ENCODE results near the gene YIPF5.

The YIPF5 gene

DNA sequence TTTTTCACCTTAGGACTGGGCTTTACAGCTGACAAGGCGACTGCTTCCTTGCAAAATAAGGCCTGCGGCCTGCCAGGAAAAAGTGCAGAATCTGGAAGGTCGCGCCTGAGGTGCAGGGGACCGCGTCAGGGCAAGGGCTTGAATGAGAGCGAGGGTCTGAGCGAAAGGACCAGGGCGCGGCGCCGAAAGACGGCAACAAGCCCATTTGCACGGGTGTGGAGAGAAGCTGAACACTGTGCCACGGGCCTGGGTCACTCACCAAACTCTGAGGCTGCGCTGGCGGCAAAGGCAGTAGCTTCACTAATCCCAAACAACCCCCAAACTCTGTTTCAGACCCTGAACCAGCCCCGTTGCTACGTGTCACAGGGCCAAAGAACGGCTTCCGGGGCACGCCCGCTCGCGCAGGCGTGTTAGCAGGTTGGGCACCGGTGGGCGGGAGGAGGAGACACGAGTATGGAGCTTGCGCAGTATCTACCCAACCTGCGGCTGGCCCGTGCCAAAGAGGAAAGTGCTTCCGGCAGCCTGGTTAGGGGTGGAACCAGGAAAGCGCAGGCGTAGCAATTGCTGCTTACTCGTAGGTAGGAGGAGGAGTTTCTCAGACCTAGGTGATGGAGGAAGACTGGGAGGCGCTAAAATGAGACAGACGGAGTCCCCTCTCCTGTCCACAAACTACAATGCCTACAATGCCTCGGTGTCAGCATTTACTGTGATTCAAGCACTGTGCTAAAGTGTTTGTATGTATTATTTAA is at the start of gene YIPF5, which contains the start of gene KCTD16:
TSS of gene YIPF5 (minus strand) at position 384 of the 749 bp plus-strand sequence. CDS start 704 bp downstream, outside the sequence.
TSS of gene KCTD16 (plus strand) at position 598 of the 749 bp plus-strand sequence.
- peak; percentile 98 for DNase-seq

DNA sequence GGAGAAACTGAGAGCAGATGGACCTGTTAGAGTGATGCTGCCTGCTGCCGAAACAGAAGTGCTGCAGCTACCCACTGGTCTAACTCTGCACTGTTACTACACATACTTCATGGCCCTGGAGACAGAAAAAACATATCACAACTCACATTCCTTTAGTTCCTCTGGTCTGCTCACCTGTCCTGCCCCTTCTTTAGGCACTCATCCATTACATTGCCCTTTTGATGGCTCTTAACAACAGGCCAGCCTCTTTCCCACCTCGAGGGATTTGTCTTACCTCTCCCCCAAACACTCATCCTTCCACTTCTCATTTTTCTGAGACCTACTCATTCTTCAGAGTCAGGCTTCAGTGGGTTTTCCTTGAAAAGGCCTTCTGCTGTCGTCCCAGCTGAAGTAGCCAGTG is 49.4 kb upstream of the YIPF5 start:
- no peak for DNase-seq

DNA sequence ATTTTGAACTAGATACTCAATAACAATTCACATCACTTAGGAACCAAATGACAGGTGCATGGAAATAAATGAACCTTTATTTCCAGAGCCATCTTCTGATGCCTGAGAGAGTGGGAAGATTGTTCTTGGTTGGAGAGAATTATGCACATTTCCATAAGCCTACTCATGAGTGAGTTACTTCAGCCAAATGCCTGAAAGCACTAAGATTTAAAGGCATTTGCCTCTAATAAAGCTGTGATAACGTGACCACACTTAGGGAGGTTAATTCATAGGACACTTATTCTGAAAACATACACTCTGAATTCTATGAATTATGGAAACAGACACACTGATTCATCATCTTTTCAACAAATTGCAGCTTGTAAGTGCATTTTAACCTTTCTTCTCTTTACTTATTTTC is 40.2 kb upstream of the YIPF5 start:
- DNase-seq = no peak

DNA sequence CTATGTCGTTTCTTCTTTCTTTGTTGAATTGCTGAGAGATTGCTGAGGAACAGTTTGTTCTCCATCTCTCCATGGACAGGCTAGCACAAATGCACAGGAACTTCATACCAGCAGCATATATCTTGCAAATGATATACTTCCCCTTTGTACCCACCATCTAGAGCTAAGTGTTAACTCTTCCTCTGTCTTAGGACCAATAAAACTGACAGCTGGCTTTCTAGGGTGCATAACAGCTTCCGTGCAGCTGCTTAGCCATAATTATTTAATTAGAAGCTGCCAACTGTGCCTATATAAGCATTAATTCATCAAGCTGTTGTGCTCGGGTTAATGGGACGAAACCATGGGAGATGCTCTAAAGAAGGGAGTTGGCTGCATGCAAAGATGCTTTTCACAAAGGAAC is 38.9 kb upstream of the YIPF5 start:
- DNase-seq = no peak

DNA sequence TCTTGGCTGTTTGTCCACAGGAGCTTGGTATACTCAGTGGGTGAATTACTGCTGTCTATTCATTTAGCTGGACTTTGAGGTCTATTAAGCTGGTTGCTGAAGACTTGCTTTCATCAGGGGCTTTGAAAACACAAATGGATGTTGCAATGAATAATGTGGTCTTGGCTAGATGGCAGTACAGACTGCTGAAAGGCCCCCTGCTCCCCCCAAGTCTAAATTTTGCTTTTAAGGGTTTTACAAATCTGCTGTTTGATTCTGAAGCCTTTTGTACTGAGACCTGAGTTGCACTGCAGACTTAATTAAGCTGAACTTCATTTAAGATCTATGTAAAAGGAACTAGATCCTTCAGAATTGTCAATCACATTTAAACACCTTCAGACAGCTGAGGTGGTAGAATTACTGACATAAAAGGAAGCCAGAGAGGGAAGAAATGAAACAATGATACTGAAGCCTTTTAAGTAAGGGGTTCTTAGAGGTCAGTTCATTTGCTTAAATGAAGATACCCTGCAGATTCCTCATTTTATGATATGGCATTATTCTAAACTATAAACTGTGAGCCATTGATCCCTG is 37.5 kb upstream of the YIPF5 start:
- no peak for DNase-seq

DNA sequence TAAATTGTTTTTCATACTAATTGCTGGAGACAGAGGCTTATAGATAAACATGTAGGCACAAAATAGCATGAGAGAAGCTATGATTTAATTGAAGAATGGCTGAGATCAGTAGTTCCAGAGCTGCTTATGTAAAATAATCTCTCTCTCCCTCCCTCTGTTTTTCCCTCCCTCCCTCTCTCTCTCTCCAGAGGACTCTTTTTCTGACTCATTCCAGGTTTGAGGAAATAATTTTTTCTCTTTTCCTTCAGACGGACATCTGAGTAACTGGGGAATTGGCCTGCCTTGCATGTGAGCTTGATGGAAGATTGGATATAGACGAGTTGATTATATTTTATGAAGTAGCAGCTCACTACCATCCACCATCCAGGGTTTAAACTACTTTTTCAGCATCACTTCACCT is 35.7 kb upstream of the YIPF5 start:
- no peak for DNase-seq

DNA sequence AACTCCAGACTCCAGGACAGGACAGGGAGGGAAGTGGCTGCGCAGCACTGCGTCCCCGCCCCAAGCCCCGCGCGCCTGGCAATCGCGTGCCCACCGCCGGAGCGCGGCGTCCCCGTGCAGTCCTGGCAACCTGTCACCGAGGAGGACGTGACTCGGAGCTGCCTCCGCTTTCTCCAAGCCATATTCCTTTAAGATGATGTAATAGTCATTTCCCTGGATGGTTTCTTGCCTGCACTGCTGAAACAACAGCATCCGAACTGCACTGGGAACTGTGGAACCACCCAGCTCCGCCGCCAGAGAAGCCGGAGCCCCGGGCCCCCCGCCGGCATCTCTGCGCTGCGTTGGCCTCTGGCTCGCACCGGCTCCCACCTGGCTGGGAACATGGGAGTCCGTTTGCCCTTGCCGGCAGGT is 34.7 kb upstream of the YIPF5 start:
- DNase-seq = no peak

DNA sequence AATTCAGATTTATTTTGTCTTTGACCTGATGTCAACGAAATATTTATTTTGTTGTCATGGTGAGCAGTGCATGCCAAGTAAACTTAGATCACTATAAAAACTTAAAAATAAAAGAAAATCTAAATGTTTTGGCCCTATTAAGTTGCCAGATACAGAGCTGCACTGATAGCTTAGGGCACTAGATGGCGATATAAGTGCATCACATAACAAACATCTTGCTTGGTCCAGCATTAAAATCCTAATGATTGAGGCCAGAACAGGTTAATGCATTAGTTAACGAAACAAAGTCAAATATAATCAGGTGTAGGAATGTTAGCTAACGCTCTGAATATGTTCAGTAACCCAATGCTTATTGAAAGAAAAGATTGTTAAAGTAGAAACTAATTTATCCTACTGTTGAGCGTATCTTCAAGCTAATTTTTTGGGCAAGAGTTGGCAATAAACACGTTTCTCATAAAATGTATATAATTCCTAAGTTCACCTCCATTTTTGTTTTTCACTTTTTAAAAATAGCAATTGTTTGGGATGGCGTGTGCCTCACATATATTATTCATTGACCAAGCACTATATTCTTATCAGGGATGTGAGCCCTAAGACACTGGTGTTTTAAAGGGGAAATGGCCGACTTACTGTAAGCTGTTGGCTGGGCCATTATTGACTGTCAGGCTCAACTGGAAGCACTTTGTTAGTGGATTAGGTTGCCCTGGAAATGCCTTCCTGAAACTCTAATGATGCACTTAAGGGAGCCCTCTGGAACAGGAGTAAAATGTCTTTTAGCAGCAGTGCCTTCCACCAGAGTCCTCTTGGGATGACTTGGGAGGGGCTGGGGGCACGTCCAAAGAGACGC is 33.5 kb upstream of the YIPF5 start:
- peak; percentile 54 for DNase-seq

DNA sequence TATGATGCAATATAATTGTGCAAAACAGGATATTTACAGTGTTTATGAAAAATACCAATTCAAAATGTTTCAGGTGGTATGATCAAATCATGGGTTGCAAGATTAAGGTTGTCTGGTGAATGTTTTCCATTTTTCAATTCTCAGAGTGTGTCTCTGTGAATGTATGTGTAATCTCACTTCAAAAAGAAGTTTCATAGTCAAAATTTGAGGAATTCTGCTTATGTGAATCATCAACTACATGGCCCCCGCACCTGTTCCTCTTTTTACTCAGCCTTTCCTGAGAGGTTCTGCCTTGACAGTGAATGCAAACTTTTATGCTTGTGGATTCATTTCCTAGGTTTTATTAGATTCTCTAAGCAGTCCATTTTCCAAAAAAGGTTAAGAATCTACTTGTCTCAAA is 32.3 kb upstream of the YIPF5 start:
- peak; percentile 33 for DNase-seq

DNA sequence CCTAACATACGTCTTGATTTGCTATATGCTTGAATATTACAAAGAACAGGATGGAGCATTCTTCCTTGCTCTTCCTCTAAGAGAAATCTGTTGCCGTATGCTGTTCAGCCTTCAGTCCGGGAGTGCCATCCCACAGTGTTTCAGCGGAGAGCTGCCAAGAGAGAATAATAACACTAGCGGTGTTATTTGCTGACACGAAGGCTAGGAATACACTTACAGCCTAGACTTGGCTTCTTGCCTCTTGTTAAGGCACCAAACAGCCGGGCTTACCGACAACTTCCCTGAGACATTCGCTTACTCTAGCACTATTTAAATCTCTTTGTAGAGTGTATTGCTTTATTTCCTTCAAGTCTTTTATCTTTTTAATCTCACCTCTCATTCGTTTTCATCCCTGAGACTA is 31.6 kb upstream of the YIPF5 start:
- no peak for DNase-seq

DNA sequence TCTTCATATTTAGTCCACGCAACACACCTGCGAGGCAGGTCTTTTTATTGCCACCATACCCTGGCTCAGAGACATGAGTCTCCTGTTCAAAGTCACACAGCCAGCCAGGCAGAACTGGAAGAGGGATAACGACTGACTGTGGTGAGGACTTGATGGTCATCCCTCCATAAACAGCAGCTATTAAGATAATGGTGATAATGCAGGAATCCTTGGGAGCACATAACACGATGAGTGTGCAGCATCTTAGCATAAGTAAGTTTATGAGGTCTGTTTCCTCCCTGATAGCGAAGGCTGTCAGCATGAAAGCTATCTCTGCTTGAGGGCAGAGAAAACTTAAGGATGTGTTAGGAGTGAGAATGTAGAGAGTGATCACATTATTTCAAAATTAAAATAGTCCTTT is 31.1 kb upstream of the YIPF5 start:
- DNase-seq = no peak

DNA sequence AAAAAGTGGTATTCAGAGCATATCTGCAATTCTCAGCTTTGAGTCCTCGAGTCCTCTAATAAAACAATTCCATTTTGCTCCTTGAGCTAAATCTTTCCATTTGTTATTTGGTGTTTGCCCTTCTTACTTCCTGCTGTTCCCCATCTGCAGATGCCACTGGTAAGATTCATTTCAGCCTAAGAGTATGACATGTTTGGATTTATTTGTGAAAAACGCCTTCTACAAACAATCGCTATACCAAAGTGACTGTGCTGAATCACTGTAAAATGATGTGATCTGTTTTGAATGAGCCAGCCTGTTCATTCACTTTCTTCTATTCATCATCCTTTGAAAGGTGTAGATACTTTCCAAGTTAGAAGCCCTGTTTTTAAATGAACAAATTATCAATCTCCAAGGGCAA is 27.9 kb upstream of the YIPF5 start:
- no peak for DNase-seq

DNA sequence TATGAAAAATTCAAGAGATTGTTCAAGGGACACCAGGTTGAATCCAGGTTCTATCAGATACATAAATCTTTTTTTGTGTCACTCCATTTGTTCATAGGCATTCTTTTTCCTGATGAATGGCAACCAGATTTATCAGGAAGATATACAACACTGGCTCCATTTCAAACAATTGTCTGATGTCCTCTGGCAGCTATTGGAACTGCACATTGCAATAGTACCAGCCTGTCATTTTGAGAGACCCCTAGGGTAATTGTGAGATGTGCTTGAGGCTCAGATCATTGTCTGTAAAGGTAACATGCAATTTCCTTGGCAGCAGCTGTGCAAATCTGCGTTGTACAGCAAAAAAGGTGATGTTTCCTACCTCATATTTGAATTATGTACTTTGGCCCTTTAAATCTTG is 26.2 kb upstream of the YIPF5 start:
- no peak for DNase-seq

DNA sequence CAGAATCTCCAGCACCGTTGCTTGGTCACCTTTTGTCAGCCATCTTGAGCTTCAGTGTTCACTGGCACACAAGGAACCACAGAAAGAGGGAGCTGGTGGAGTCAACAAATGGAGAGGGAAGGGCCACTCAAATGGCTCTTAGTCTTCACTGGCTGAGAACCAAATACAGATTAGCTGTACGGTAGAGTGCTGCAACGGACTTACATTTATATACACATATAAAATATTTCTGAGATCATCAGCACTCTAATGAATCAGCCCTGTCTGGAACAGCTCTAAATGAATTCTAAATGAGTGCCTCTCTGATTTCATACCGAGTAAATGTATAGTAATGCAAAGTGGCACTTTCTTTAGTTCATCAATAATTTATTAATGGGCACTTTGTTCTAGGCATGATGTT is 25.0 kb upstream of the YIPF5 start:
- DNase-seq = no peak

DNA sequence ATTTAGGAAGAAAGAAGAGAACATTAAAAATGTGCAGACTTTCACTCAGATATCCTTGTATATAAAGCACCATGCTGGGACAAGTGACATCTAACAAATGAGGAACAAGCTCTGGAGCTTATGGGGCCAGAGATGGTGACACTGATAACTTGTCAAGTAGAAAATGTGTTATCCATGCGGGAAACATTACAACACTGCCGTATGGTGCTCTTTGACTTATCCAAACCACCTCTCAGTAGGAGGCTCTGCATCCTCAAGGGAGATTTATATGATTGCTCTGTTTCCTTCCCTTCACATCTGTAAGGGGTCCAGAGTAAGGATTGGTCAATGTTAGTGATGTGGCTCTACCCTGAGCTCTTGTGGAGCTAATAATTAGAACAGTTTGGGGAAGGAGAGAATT is 23.7 kb upstream of the YIPF5 start:
- no peak for DNase-seq

DNA sequence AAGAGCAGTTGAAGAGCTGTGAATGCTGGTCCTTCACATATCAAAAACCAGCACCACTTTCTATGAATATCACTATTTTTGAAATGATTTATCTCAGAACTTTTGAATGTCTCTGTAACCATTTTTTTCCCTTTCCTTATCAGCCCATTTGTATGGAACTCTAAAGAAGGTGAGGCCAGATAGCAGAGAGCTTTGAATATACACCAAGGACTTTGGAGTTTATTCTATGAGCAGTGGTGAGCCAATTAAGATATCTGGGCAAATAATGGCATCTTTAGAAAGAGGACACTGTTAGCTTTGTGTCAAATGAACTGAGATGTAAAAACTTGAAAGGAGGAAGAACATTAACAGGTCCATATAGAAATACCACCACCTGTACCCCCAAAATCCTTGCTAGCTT is 22.2 kb upstream of the YIPF5 start:
- DNase-seq = no peak

DNA sequence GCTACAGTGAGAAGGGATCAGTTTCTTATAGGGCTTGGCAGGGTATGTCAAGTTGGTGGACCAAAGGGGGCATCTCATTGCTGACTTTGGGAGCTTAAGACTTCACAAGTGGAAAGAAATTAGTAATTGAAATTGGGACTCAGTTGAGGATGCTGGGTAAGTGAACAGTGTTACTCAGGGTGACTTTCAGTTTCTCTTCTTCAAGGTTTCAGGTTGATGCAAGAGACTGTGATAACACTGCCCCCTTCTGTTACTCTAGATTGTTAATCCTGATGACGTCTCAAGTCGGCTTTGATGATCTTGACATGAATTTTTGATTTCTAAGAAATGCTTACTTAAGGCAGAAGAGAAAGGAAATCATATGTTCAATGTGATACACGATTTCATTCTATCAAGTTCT is 21.5 kb upstream of the YIPF5 start:
- DNase-seq = peak; percentile 94

DNA sequence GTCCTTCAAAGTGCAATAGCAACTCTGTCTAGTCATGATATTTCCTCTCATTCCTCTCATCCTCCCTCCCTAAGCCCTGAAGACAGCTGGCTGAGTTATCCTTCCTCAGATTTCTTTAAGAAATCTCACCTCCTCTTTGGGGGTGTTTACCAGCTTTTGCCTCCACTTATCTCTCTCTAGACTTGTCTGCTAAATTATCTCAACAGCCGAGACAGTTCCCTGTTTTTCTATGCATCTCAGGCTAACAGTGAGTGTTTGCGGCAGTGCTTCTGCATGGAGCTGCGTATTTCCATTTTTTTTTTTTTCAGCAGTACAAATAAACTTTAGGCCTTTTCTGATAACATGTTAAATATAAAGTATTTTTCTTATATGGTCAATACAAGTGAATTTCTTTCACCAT is 21.1 kb upstream of the YIPF5 start:
- DNase-seq = no peak

DNA sequence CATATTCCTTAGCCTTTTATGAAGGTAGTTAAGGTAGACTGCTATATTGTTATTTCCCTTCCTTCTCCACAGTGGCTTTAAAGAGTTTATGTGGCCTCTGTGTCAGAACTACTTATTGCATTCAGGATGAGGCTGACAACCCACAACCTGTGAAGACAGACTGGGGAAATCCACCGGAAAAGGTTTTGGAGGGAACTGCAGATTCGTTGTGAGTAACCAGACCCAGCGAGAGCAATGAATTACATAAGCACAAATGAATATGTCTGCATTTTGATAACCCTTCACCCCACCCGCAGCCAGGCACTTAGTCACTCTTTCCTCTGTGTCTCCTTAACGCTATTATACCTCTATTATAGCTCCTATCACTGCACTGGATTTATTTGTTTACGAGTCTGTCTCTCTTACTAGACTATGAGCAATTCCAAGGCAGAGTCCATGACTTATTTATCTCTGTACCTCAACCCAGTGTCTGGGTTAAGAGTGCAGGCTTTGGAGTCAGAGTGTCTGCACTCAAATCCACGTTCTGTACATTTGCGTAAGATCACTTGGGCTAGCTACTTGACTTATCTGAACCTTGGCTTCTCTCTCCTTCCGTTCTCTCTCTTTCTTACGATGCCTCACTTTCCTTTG is 19.5 kb upstream of the YIPF5 start:
- peak; percentile 97 for DNase-seq

DNA sequence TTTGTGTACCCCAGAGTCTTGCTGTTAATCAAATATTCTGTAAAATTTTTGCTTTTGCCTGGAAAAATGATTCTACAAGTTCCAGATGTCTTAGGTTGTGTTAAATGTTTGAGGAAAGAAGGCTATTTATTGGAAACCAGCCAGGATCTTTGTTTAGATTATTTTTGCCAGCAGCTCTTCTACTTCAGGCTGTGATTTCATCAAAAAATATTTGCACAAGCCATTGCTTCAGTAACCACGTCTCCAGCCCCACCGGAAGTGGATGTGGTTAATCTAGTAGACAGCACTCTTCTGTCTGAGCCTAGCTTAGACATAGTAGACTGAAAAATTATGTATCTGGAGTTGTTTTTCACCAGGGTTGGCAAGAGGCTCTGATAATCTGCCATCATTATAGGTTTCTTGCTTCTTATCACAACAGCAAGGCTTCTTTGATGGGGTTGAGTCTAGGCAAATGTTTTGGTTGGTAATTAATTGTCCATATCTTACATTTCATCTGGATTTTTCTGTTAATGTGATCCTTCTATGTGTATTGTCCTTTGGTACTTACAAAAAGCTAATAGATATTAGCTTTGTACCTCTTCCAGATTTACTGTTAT is 17.3 kb upstream of the YIPF5 start:
- peak; percentile 90 for DNase-seq

DNA sequence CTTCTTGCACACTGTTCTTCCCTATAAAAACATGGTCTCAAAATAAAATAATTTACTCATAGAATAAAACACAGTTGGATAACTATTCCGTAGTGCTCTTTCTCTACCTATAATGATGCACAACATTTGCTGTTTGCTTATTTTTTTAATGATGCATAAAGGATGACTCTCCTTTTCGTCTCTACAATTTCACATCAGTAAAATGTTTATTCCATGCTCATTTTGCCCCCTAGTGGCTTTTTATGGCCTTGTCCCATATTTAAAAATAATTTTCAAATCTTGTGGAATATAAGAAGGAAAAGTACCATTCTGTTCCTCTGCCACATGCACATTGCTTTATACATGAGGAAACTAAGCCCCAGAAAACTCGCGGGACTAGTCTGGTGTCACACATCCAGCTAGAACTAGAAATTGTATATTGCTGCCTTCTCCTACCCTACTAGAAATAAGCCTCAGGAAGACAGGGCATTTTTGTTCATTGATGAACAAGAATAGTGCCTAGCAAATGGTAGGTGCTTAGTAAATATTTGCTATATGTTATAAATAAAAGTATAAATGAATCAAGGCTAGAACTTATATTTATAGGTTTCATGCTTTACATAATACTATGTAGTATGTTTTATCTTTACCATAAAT is 12.9 kb upstream of the YIPF5 start:
- peak; percentile 43 for DNase-seq

DNA sequence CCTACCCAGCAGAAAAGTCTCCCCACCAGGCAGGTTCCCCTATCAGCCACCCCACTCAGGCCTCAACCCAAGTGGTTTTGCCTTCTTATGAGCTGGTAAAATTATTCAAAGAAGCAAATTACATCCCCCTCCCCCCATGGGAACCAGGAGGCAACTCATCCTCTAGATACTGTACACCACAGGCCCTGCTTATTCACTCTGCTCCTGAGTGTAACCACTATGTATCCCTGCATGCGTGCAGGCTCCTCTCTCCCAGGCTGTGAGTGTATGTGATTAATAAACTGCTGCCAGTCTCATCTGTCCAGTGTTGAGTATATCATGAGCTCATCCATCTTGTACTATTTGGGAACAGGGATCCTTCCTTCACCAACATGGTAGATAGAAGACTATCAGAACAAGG is 8.8 kb upstream of the YIPF5 start:
- no peak for DNase-seq

DNA sequence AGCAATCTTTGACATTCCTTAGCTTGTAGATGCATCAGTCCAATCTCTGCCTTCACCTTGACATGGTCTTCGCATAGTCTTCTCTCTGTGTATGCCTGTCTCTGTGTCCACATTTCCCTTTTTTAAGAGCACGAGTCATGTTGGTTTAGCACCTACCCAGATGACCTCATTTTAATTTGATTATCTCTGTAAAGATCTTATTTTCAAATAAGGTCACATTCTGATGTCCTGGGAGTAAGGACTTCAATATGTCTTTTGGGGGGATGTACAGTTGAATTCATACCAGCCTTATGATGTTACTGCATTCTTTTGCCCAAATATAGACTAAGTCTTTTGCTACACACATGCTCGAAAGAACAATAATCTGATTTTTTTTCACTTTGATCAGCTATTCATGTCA is 7.1 kb upstream of the YIPF5 start:
- no peak for DNase-seq

All from inflammatory macrophage treated with lipopolysaccharide for 4 hours (primary cell).